ENCODE results near the gene RPL27A. TPM values are rescaled to one million over a fixed set of nuclear protein-coding genes. Genes with fewer than 3 reads are reported as not detected.

Gene RPL27A
- total RNA-seq, 2 donors from 2014 or later = 1,114 to 1,791 TPM

GRCh38 chr11:8739309-8739793 is 56.8 kb downstream of the RPL27A start:
- Mint-ChIP-seq H3K4me3 (no peak overlapping the region), H3K27me3 (ENCODE audit: insufficient read depth) (no peaks in the 10 kb centered on the region), H3K36me3 (ENCODE audit: low read depth) (peaks cover 2% of the 10 kb centered on the region), H3K27ac (no peak overlapping the region), H3K4me1 (peaks cover 11% of the 10 kb centered on the region), H3K9me3 (no peaks in the 10 kb centered on the region)
- H3K4me1 ChIP-seq (ENCODE audit: control insufficient read depth, insufficient read depth, low read length) = peaks cover 14% of the 10 kb centered on the region
- H3K4me3 ChIP-seq (ENCODE audit: low read length) = no peak overlapping the region
- H3K9me3 ChIP-seq (ENCODE audit: control insufficient read depth, low read length) = no peaks in the 10 kb centered on the region
- H3K27ac ChIP-seq (ENCODE audit: low read depth, low read length) = no peak overlapping the region
- 100% methylated on average over 1 to 2 of the region's 2 CpGs for WGBS, 2 experiments (ENCODE audit: insufficient coverage in 1 of 2, insufficient read length in 1 of 2)
- no peak for DNase-seq
- no peak for TF ChIP-seq CTCF (conservative IDR thresholded peaks at IDR 0.05)
- peaks cover 65% of the 10 kb centered on the region for H3K36me3 ChIP-seq (ENCODE audit: control insufficient read depth, insufficient read depth, low read length)
- no peak overlapping the region for H3K9ac ChIP-seq (ENCODE audit: extremely low read depth, low read length, poor library complexity, severe bottlenecking)
- H3K27me3 ChIP-seq (ENCODE audit: control insufficient read depth, insufficient read depth, low read length, poor library complexity, severe bottlenecking) = no peaks in the 10 kb centered on the region

Other genes with a start within 250 kb of the RPL27A start
- gene STK33, start 88.6 kb upstream of the RPL27A start, total RNA-seq = 10 to 100 TPM; 22.7 to 26.8 TPM
- gene TRIM66, start 127 bp upstream of the RPL27A start, total RNA-seq = 1 to 10 TPM; 4.3 to 4.6 TPM
- 10 to 100 TPM; 21.0 to 27.8 TPM for gene AKIP1, start 228.4 kb downstream of the RPL27A start, total RNA-seq

All from endodermal cell (in vitro differentiated cells).